H1 (cell line): ENCODE results near the gene GLCE. TPM values are rescaled to one million over a fixed set of nuclear protein-coding genes. Genes with fewer than 3 reads are reported as not detected.

Experiments used
- CTBP2 ChIP-seq: IDR thresholded peaks from 2 replicates; pipeline ENCODE4 v1.7.0; 2011; ENCODE audit warnings: borderline replicate concordance, mild to moderate bottlenecking, moderate library complexity, mixed read lengths, low read length; ENCODE audit not compliant: insufficient read depth, insufficient read length
- FOSL1 ChIP-seq: IDR thresholded peaks from 2 replicates; pipeline ENCODE4 v1.6.1; 2011; ENCODE audit warnings: mild to moderate bottlenecking, low read depth, low read length, moderate library complexity; ENCODE audit not compliant: insufficient read depth
- HDAC6 ChIP-seq: IDR thresholded peaks from one replicate; pipeline ENCODE4 v1.7.1; 2012; ENCODE audit warnings: low read depth, mild to moderate bottlenecking, inconsistent platforms, low read length, moderate library complexity
- JUN ChIP-seq: IDR thresholded peaks from 2 replicates; pipeline ENCODE4 v1.6.1; 2011; ENCODE audit warnings: low read depth, mild to moderate bottlenecking, improper control_type of control experiment, low read length
- SP1 ChIP-seq: IDR thresholded peaks from 2 replicates; pipeline ENCODE4 v1.6.1; 2011; ENCODE audit warnings: low read depth, low read length
- SUZ12 ChIP-seq: fragments of 200-600 bp; sonication (generic); IDR thresholded peaks from 2 replicates; pipeline ENCODE4 v1.6.1; 2012; ENCODE audit warnings: mild to moderate bottlenecking, inconsistent platforms, low read length, moderate library complexity, mixed read lengths
- TBP ChIP-seq: IDR thresholded peaks from 2 replicates; pipeline ENCODE4 v1.6.1; 2011; ENCODE audit warnings: low read depth, low read length, improper control_type of control experiment
- TCF12 ChIP-seq: IDR thresholded peaks from 2 replicates; pipeline ENCODE4 v1.6.1; 2011; ENCODE audit warnings: low read depth, mild to moderate bottlenecking, low read length
- YY1 ChIP-seq: IDR thresholded peaks from 2 replicates; pipeline ENCODE4 v1.6.1; 2011; ENCODE audit warnings: low read depth, mild to moderate bottlenecking, low read length
- polyA plus RNA-seq, 7 experiments: library from polyadenylated mRNA; depleted of rRNA in 3 of 7; stranded (reverse) in 5 of 7; unstranded in 2 of 7; fragments of >200 nt in 5 of 7; fragments of 200-250 nt in 2 of 7; gene quantifications; 1 replicate in 5 of 7; 2 replicates in 1 of 7; 4 replicates in 1 of 7; pipeline versions ENCODE4 v1.2.1 to v1.2.3, GENCODE V29; 2011 to 2013; ENCODE audit warnings: missing spikeins in 2 of 7, mixed read lengths in 2 of 7
- total RNA-seq: library from RNA; stranded (reverse); fragmentation: NEBNext Ultra II Directional; extraction: Animal tissue kit (Norgen Biotek cat#: 25700); gene quantifications from 2 replicates; pipeline ENCODE4 v1.2.1, GENCODE V29; 2021
- TF ChIP-seq, protein P1 (sequence below): fragments of 300-600 bp; sonication (generic); IDR thresholded peaks from 2 replicates; pipeline ENCODE4 v1.7.1; 2012; ENCODE audit warnings: low read length, moderate library complexity, mild to moderate bottlenecking, inconsistent platforms; ENCODE audit not compliant: insufficient replicate concordance
- TF ChIP-seq, protein P2 (sequence below): IDR thresholded peaks from 2 replicates; pipeline ENCODE4 v1.6.1; 2011; ENCODE audit warnings: low read depth, mild to moderate bottlenecking, low read length; ENCODE audit not compliant: insufficient read depth
- TF ChIP-seq, protein P3 (sequence below): IDR thresholded peaks from 2 replicates; pipeline ENCODE4 v1.6.1; 2012; ENCODE audit warnings: inconsistent platforms

The GLCE gene
- total and polyA plus RNA-seq, 2 of the 8 experiments (the other 6 are each of a cell fraction or from before 2014, with no cell fraction given) = 17.1 to 22.7 TPM

DNA sequence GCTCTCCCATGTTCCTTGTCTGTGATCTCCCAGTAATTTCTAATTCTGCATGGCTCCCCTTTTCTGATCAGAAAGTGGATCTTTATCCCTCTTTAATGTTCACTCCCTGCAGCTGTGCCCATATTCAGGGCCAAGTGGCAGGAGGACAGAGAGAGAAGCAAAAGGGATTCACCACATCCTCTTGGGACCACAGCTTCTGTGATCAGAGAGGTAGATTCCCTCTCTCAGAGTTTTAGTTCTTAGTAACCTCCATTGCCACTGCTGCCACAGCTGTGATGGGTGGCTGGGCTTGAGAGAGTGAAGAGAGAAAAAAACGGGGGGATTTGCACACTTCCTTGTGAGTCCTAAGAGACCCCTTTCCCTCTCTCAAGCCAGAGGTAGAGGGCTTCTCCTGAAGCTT, 49.2 kb downstream of the GLCE start (continued):
- TF ChIP-seq, protein P1, sequence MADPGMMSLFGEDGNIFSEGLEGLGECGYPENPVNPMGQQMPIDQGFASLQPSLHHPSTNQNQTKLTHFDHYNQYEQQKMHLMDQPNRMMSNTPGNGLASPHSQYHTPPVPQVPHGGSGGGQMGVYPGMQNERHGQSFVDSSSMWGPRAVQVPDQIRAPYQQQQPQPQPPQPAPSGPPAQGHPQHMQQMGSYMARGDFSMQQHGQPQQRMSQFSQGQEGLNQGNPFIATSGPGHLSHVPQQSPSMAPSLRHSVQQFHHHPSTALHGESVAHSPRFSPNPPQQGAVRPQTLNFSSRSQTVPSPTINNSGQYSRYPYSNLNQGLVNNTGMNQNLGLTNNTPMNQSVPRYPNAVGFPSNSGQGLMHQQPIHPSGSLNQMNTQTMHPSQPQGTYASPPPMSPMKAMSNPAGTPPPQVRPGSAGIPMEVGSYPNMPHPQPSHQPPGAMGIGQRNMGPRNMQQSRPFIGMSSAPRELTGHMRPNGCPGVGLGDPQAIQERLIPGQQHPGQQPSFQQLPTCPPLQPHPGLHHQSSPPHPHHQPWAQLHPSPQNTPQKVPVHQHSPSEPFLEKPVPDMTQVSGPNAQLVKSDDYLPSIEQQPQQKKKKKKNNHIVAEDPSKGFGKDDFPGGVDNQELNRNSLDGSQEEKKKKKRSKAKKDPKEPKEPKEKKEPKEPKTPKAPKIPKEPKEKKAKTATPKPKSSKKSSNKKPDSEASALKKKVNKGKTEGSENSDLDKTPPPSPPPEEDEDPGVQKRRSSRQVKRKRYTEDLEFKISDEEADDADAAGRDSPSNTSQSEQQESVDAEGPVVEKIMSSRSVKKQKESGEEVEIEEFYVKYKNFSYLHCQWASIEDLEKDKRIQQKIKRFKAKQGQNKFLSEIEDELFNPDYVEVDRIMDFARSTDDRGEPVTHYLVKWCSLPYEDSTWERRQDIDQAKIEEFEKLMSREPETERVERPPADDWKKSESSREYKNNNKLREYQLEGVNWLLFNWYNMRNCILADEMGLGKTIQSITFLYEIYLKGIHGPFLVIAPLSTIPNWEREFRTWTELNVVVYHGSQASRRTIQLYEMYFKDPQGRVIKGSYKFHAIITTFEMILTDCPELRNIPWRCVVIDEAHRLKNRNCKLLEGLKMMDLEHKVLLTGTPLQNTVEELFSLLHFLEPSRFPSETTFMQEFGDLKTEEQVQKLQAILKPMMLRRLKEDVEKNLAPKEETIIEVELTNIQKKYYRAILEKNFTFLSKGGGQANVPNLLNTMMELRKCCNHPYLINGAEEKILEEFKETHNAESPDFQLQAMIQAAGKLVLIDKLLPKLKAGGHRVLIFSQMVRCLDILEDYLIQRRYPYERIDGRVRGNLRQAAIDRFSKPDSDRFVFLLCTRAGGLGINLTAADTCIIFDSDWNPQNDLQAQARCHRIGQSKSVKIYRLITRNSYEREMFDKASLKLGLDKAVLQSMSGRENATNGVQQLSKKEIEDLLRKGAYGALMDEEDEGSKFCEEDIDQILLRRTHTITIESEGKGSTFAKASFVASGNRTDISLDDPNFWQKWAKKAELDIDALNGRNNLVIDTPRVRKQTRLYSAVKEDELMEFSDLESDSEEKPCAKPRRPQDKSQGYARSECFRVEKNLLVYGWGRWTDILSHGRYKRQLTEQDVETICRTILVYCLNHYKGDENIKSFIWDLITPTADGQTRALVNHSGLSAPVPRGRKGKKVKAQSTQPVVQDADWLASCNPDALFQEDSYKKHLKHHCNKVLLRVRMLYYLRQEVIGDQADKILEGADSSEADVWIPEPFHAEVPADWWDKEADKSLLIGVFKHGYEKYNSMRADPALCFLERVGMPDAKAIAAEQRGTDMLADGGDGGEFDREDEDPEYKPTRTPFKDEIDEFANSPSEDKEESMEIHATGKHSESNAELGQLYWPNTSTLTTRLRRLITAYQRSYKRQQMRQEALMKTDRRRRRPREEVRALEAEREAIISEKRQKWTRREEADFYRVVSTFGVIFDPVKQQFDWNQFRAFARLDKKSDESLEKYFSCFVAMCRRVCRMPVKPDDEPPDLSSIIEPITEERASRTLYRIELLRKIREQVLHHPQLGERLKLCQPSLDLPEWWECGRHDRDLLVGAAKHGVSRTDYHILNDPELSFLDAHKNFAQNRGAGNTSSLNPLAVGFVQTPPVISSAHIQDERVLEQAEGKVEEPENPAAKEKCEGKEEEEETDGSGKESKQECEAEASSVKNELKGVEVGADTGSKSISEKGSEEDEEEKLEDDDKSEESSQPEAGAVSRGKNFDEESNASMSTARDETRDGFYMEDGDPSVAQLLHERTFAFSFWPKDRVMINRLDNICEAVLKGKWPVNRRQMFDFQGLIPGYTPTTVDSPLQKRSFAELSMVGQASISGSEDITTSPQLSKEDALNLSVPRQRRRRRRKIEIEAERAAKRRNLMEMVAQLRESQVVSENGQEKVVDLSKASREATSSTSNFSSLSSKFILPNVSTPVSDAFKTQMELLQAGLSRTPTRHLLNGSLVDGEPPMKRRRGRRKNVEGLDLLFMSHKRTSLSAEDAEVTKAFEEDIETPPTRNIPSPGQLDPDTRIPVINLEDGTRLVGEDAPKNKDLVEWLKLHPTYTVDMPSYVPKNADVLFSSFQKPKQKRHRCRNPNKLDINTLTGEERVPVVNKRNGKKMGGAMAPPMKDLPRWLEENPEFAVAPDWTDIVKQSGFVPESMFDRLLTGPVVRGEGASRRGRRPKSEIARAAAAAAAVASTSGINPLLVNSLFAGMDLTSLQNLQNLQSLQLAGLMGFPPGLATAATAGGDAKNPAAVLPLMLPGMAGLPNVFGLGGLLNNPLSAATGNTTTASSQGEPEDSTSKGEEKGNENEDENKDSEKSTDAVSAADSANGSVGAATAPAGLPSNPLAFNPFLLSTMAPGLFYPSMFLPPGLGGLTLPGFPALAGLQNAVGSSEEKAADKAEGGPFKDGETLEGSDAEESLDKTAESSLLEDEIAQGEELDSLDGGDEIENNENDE = no peak
- no peak for TF ChIP-seq YY1
- no peak for TF ChIP-seq FOSL1
- TF ChIP-seq JUN = no peak
- no peak for TF ChIP-seq TCF12
- no peak for TF ChIP-seq TBP
- TF ChIP-seq, protein P2, sequence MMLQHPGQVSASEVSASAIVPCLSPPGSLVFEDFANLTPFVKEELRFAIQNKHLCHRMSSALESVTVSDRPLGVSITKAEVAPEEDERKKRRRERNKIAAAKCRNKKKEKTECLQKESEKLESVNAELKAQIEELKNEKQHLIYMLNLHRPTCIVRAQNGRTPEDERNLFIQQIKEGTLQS = no peak
- no peak for TF ChIP-seq HDAC6
- TF ChIP-seq, protein P3, sequence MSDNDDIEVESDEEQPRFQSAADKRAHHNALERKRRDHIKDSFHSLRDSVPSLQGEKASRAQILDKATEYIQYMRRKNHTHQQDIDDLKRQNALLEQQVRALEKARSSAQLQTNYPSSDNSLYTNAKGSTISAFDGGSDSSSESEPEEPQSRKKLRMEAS = no peak
- TF ChIP-seq SUZ12 = no peak
- no peak for TF ChIP-seq SP1
- TF ChIP-seq CTBP2 = no peak
